GM19099 (cell line): ENCODE measurements around the gene CILP2.

ENCODE experiments used
- POLR2A ChIP-seq: IDR thresholded peaks from 3 replicates; pipeline ENCODE4 v1.6.1; 2011; ENCODE audit warnings: low read depth; ENCODE audit not compliant: insufficient read length; ENCODE audit errors: extremely low read depth

Gene CILP2

DNA sequence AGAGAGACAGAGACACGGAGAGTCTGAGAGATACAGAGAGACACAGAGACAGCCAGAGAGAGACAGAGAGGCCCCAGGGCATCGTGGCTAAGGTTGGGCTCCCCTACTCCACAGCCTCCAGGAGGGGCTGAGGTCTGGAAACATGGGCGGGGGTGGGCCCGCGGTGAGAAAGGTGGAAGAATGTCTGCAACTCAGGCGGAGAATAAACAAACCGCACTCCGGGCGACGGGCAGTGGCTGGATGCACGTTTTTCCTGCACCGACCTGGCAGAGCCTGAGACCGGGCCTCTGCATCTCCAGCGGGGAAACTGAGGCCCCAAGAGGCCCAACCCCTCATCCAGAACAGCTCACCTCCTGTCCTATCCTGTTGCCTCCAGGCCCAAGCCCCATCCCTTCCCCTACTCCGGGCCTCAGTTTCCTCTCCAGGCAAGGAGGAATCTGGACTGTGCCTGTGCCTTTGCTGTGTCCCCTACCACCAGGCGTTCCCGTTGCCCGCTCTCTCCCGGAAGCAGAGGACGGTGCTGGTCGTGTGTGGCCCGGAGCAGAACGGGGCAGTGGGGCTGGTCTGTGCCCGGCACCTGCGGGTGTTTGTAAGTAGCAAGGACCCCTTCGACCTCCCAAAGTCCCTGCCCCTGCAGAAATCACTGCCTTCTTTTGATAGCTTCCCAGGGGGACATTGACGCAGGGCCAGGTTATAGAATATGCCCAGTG lies 3.4 kb upstream of the CILP2 start:
- TF ChIP-seq POLR2A, result no peak

DNA sequence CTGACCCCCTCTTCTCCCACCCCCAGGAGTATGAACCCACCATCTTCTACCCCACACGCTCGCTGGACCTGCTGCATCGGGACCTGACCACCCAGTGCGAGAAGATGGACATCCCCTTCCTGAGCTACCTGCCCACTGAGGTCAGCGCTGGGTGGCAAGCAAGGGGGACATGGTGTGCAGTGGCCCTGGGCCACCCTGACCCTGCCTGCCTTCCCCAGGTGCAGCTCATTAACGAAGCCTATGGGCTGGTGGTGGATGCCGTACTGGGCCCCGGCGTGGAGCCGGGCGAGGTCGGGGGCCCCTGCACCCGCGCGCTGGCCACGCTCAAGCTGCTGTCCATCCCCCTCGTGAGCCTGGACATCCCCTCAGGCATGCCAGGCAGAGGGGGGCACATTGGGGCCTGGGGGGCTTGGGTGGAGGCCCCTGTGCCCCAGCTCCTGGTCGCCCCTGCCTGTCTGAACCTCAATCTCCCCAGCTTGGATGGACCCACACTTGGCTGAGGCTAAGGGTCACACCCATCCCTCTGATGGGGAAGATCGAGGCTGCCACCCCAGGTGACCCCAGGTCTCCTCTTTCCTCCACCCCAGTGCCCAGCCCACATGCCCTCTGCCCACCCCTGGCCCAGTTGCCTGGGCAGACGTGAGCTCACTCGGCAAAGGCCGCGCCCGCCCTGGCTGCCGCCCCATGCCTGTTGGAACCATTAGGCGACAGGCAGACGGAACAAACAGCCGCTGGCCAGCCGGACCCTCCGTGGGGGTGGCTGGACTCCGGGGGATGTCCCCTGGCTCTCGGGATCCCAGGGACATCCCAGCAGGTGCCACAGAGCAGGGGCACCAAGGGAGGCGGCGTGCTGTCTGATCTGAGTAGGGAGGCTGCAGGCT lies 2.5 kb upstream of the CILP2 start:
- no peak for TF ChIP-seq POLR2A

DNA sequence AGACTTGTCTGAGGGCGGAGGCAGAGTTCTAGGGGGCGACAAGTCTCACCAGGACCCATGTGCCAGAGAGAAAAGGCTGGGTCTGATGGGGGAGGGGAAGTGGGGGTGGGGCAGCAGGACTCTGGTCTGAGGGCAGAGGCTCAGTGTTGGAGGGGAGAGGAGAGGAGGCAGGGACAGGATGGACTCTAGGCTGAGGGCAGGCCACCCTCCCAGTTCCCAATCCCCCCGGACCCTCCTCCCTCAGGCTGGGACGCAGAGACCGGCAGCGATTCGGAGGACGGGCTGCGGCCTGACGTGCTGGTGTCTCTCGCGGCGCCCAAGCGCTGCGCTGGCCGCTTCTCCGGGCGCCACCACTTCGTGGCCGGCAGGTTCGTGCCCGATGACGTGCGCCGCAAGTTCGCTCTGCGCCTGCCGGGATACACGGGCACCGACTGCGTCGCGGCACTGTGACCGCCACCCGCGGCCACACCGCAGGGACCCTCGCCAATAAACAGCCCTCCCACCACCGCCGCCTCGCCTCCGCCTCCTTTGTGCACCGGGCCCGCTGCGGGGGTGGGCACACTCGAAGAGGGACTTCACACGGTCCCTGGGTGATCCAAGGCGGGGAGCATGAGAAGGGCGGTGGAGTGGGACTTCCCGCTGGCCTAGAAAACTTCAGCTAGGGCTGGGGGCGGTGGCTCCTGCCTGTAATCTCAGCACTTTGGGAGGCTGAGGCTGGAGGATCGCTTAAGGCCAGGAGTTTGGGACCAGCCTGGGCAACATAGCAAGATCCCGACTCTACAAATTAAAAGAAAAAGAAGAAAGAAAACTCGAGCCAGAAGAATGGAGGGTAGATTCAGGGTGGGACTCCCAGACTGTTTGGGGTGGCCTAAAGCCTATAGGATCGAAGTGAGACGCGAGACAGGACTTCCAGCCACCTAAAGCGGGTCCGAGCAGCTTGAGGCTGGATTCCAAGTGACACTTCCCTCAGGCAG lies 703 bp upstream of the CILP2 start:
- no peak for TF ChIP-seq POLR2A

DNA sequence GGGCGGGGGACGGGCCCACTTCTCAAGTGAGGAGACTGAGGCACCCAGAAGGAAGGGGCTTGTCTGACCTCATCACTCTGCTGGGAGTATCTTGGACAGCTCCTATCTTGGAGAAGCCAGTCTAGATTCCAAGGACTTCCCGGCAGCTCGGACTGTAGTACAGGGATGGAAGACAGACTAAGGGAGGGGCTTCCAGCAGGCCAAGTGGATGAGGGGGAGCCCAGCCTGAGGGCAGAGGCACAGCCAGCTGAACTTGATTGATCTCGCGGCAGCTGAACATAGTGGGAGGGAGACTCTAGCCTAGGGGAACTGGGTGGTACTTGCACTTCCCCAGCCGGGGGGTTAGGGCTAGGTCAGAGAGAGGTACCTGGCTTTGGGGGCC lies 711 bp downstream of the CILP2 start:
- no peak for TF ChIP-seq POLR2A

DNA sequence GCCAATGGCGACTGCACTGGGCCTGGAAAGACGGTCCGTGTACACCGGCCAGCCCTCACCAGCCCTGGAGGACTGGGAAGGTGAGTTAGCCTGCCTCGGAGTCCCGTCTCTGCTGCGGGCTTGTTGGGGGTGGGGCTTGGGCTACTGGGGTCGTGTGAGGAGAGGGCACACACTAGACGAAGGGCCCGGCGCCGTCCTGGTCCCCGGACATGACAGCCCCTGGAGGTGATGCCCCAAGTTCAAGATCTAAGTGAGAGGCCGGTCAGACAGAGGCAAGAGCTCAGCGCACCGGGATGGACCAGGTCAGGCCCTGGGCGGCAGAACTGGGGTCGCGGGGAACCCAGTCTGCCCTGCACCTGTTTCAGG lies 1.6 kb downstream of the CILP2 start:
- no peak for TF ChIP-seq POLR2A

DNA sequence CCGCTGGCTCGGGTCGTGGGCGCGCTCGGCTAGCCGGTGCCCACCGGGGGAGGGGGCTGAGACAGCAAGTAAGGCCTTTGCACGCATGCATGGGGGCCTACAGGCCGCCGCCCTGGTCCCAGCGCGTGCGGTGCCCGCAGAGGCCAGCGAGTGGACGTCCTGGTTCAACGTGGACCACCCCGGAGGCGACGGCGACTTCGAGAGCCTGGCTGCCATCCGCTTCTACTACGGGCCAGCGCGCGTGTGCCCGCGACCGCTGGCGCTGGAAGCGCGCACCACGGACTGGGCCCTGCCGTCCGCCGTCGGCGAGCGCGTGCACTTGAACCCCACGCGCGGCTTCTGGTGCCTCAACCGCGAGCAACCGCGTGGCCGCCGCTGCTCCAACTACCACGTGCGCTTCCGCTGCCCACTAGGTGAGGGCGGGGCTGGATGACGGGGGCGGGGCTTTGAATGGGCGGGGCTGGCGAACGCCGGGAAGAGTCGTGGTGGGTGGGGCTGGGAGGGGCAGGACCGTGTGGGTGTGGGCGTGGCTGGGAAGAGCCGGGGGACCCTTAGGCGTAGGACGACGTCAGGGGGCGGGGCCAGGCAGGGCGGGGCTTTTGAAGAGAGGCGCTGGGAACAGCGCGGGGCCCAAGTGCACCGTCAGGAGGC lies 2.1 kb downstream of the CILP2 start:
- no peak for TF ChIP-seq POLR2A

DNA sequence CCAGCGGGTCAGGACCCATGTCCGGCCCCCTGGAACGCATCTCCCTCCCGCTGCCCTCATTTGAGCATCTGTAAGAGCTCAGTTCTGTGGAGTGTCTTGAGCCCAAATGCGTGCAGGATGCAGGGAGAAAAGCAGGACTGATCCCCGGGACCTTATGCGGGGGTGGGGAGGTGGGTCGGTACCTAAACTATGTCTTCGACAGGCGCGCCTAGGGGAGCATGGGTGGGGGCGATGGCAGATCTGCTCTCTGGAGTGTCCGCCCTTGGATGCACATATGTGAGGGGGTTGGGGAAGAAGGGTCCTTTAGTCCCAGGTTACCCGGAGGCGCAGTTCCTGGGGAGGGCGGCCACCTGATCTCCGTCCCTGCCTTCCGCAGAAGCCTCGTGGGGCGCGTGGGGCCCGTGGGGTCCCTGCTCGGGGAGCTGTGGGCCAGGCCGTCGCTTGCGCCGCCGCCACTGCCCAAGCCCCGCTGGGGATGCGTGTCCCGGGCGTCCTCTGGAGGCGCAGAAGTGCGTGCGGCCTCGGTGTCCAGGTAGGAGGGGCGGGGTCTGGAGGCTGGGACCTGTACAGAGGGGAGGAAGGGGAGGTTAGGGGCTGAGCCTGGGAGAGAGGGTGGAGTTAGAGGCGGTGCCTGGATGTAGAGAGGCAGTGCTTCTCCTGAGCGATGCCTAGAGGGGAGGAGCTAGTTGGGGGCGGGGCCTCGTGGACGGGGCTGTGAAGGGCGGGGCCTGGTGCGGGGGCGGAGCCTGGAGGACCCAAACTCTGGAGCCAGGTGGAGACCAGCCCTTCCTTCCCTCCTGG lies 2.9 kb downstream of the CILP2 start:
- no peak for TF ChIP-seq POLR2A

DNA sequence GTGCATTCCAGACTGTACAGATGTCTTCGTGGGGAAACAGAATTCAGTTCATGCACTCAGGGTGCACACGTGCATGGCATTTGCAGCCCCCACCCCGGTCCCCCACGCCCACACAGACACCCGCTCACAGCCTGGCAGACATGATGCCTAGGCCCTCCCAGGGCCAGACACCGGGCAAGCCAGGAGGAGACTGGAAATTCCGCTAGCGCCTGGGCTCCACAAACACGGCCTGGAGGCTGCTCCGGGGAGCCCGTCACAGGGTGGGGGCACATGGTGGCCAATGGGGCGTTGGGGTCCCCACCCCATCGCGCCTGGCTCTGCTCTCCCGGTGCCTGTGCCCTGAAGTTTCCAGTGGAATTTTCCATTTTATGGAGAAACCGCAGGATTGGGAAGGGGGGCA lies 3.6 kb downstream of the CILP2 start:
- no peak for TF ChIP-seq POLR2A

DNA sequence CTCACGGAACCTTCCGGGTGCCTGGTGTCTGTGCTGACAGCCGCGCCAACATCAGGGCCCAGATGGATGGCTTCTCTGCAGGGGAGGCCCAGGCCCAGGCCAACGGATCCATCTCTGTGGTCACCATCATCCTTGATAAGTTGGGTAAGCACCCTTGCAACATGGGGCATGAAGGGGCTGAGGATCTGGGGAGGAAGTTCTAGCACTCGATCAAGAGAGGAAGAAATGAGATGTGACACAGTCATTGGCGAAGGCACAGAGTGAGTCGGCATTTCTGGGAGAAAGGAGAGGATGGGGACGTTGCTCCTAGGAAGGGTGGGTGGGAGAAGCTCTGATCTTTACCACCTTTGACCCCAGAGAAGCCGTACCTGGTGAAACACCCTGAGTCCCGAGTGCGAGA lies 4.4 kb downstream of the CILP2 start:
- no peak for TF ChIP-seq POLR2A

DNA sequence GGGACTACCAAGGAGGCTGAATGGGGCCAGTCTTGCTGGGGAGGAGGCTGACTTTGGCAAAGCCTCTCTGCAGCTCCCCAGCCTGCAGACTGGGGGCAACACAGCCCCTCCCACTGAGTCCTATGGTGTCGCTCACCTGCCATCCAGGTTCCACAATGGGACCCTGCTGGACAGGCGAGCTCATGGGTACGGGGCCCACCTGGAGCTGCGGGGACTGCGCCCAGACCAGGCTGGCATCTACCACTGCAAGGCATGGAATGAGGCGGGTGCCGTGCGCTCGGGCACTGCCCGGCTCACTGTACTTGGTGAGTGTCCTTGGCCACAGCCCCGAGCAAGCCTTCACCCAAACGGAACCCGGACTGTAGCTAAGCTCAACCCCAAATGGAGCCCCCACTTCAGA lies 5.0 kb downstream of the CILP2 start:
- no peak for TF ChIP-seq POLR2A

DNA sequence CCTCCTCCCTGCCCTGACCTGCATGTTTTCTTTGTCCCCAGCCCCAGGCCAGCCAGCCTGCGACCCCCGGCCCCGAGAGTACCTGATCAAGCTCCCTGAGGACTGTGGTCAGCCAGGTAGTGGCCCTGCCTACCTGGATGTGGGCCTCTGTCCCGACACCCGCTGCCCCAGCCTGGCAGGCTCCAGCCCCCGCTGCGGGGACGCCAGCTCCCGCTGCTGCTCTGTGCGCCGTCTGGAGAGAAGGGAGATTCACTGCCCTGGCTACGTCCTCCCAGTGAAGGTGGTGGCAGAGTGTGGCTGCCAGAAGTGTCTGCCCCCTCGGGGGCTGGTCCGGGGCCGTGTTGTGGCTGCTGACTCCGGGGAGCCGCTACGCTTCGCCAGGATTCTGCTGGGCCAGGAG lies 5.6 kb downstream of the CILP2 start:
- TF ChIP-seq POLR2A, result no peak

DNA sequence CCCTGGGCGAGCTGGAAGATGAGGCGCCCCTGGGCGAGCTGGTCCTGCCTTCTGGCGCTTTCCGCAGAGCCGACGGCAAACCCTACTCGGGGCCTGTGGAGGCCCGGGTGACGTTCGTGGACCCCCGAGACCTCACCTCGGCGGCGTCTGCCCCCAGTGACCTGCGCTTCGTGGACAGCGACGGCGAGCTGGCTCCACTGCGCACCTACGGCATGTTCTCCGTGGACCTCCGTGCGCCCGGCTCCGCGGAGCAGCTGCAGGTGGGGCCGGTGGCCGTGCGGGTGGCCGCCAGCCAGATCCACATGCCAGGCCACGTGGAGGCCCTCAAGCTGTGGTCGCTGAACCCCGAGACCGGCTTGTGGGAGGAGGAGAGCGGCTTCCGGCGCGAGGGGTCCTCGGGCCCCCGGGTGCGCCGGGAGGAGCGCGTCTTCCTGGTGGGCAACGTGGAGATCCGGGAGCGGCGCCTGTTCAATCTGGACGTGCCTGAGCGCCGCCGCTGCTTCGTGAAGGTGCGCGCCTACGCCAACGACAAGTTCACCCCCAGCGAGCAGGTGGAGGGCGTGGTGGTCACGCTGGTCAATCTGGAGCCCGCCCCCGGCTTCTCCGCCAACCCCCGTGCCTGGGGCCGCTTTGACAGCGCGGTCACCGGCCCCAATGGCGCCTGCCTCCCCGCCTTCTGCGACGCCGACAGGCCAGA lies 6.3 kb downstream of the CILP2 start:
- TF ChIP-seq POLR2A, result no peak

DNA sequence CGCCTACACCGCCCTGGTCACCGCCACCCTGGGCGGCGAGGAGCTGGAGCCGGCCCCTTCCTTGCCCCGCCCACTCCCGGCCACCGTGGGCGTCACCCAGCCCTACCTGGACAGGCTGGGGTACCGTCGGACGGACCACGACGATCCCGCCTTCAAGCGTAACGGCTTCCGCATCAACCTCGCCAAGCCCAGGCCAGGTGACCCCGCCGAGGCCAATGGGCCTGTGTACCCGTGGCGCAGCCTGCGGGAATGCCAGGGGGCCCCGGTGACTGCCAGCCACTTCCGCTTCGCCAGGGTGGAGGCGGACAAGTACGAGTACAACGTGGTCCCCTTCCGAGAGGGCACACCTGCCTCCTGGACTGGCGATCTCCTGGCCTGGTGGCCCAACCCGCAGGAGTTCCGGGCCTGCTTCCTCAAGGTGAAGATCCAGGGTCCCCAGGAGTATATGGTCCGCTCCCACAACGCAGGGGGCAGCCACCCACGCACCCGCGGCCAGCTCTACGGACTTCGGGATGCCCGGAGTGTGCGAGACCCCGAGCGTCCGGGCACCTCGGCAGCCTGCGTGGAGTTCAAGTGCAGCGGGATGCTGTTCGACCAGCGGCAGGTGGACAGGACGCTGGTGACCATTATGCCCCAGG lies 7.0 kb downstream of the CILP2 start:
- no peak for TF ChIP-seq POLR2A
